OCI-LY3 (cell line): ENCODE results near the gene DDAH2.

Experiments used
- H2AFZ ChIP-seq: fragments of 200-600, 300-600 bp; shearing (Covaris generic); 2 replicates; pipeline ENCODE4 v1.6.0; 2014; ENCODE audit warnings: antibody characterized with exemption, low read depth, low read length
- H3K27ac ChIP-seq: fragments of 200-600, 300-600 bp; sonication (generic); 2 replicates; pipeline ENCODE4 v1.5.1; 2014; ENCODE audit warnings: mild to moderate bottlenecking, low read length, moderate library complexity, mixed read lengths
- H3K27me3 ChIP-seq: fragments of 200-600, 300-600 bp; sonication (generic); 2 replicates; pipeline ENCODE4 v1.6.1; 2014; ENCODE audit warnings: low read depth, low read length, mixed read lengths
- H3K36me3 ChIP-seq: fragments of 200-600, 300-600 bp; sonication (generic); replicated peaks from 2 replicates; pipeline ENCODE3; 2014; ENCODE audit warnings: low read depth, low read length, mixed read lengths
- H3K4me1 ChIP-seq: fragments of 300-600, 200-600 bp; sonication (generic); 2 replicates; pipeline ENCODE4 v1.6.1; 2014; ENCODE audit warnings: low read length, mixed read lengths
- H3K4me2 ChIP-seq: fragments of 200-600, 300-600 bp; sonication (generic); 2 replicates; pipeline ENCODE4 v1.6.1; 2014; ENCODE audit warnings: low read length, mixed read lengths
- H3K4me3 ChIP-seq: fragments of 300-600, 200-600 bp; sonication (generic); 2 replicates; pipeline ENCODE4 v1.5.1; 2014; ENCODE audit warnings: antibody characterized with exemption, mild to moderate bottlenecking, low read length, moderate library complexity
- H3K79me2 ChIP-seq: fragments of 300-600, 200-600 bp; shearing (Covaris generic); 2 replicates; pipeline ENCODE4 v1.6.1; 2014; ENCODE audit warnings: mild to moderate bottlenecking, low read length, mixed read lengths
- H3K9ac ChIP-seq: fragments of 300-600, 200-600 bp; shearing (Covaris generic); 2 replicates; pipeline ENCODE4 v1.6.0; 2014; ENCODE audit warnings: mild to moderate bottlenecking, low read length, moderate library complexity
- H3K9me3 ChIP-seq: fragments of 200-600, 300-600 bp; shearing (Covaris generic); 2 replicates; pipeline ENCODE4 v1.6.1; 2014; ENCODE audit warnings: low read length, mixed read lengths; ENCODE audit not compliant: insufficient read depth
- H4K20me1 ChIP-seq: fragments of 200-600, 300-600 bp; sonication (generic); 2 replicates; pipeline ENCODE4 v1.6.1; 2016; ENCODE audit warnings: low read length, mixed read lengths; ENCODE audit not compliant: insufficient read depth
- EZH2phosphoT487 ChIP-seq: fragments of 200-600 bp; shearing (Covaris generic); IDR thresholded peaks from 2 replicates; pipeline ENCODE4 v1.6.1; 2018; ENCODE audit warnings: antibody characterized with exemption, mixed run types, low read depth
- TF ChIP-seq, protein P1 (sequence below): fragments of 200-600, 300-600 bp; sonication (generic); IDR thresholded peaks from 2 replicates; pipeline ENCODE4 v1.5.1; 2014; ENCODE audit warnings: antibody characterized with exemption, low read length, low read depth

Gene DDAH2

DNA sequence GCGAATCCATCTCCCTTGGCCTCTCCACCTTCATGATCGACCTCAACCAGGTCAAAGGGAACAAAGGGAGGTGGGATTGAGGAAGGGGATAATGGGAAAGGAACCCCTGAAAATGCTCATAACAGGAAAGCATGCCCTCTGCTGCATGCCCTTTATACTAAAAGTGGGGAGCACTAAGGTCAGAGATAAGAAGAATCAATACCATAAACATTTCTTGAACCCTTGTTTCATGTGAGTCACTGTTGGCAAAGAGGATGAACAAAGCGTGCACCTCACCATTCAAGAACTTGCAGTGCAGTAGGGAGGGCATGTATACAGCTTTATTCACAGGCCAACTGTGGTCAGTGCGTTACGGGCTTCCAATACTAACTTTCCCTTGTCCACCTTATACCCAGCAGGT lies 31.7 kb upstream of the DDAH2 start:
- Histone ChIP-seq H3K9ac (no peak overlapping the region), H3K4me2 (no peak overlapping the region), H3K4me3 (no peak overlapping the region), H3K79me2 (no peaks in the 10 kb centered on the region), H2AFZ (no peak overlapping the region), H3K4me1 (no peaks in the 10 kb centered on the region), H3K9me3 (no peaks in the 10 kb centered on the region), H3K27me3 (no peaks in the 10 kb centered on the region), H4K20me1 (no peaks in the 10 kb centered on the region), H3K36me3 (peaks cover 4% of the 10 kb centered on the region), H3K27ac (no peak overlapping the region)
- TF ChIP-seq EZH2phosphoT487 = no peak
- TF ChIP-seq, protein P1, sequence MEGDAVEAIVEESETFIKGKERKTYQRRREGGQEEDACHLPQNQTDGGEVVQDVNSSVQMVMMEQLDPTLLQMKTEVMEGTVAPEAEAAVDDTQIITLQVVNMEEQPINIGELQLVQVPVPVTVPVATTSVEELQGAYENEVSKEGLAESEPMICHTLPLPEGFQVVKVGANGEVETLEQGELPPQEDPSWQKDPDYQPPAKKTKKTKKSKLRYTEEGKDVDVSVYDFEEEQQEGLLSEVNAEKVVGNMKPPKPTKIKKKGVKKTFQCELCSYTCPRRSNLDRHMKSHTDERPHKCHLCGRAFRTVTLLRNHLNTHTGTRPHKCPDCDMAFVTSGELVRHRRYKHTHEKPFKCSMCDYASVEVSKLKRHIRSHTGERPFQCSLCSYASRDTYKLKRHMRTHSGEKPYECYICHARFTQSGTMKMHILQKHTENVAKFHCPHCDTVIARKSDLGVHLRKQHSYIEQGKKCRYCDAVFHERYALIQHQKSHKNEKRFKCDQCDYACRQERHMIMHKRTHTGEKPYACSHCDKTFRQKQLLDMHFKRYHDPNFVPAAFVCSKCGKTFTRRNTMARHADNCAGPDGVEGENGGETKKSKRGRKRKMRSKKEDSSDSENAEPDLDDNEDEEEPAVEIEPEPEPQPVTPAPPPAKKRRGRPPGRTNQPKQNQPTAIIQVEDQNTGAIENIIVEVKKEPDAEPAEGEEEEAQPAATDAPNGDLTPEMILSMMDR = no peak

GRCh38 chr6:31758281-31758680 lies 29.2 kb upstream of the DDAH2 start:
- no peaks in the 10 kb centered on the region for H3K36me3 ChIP-seq
- no peaks in the 10 kb centered on the region for H4K20me1 ChIP-seq
- no peaks in the 10 kb centered on the region for H3K27me3 ChIP-seq
- no peak overlapping the region for H3K4me2 ChIP-seq
- no peak overlapping the region for H3K27ac ChIP-seq
- no peaks in the 10 kb centered on the region for H3K4me1 ChIP-seq
- no peak overlapping the region for H3K9ac ChIP-seq
- no peaks in the 10 kb centered on the region for H3K79me2 ChIP-seq
- H2AFZ ChIP-seq = no peak overlapping the region
- H3K9me3 ChIP-seq = no peaks in the 10 kb centered on the region
- TF ChIP-seq, protein P1 = no peak
- no peak for TF ChIP-seq EZH2phosphoT487
- no peak overlapping the region for H3K4me3 ChIP-seq

DNA sequence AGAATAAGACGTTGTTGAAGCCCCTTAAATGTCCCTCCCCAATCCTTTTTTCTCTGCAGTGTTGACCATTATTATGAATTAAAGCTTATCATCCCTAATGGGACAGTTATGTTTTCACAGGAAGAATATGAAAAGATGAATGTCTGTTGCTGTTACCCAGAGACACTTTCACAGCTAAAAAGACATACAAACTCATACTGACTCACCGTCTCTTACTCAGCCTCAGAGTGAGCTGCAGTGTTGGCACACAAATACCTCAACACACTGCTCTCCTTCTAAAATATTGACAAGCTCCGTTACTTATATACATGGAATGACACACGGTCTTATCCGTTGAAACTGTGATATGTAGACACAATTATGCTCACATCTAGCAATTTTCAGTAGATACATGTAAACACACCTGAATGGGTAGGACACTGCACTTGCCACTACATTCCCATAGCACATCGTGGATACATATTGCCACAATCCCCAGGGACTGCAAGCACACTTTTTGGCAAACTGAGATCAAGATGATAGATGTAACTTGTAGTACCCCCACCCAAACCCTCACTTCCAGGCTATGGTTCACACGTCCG lies 23.7 kb upstream of the DDAH2 start:
- H3K9me3 ChIP-seq = no peaks in the 10 kb centered on the region
- H3K27me3 ChIP-seq = no peaks in the 10 kb centered on the region
- TF ChIP-seq, protein P1 = no peak
- no peak for TF ChIP-seq EZH2phosphoT487
- H2AFZ ChIP-seq = no peak overlapping the region
- no peaks in the 10 kb centered on the region for H3K4me1 ChIP-seq
- no peak overlapping the region for H3K9ac ChIP-seq
- no peak overlapping the region for H3K4me3 ChIP-seq
- no peak overlapping the region for H3K27ac ChIP-seq
- no peak overlapping the region for H3K4me2 ChIP-seq
- peaks cover 4% of the 10 kb centered on the region for H3K36me3 ChIP-seq
- H3K79me2 ChIP-seq = no peaks in the 10 kb centered on the region
- H4K20me1 ChIP-seq = no peaks in the 10 kb centered on the region

- TF ChIP-seq, protein P1 = no peak
- no peak for TF ChIP-seq EZH2phosphoT487
- H4K20me1 ChIP-seq = no peaks in the 10 kb centered on the region
- H3K27ac ChIP-seq = no peak overlapping the region
- peaks cover 9% of the 10 kb centered on the region for H3K36me3 ChIP-seq
- H3K4me2 ChIP-seq = no peak overlapping the region
- no peaks in the 10 kb centered on the region for H3K79me2 ChIP-seq
- no peak overlapping the region for H3K9ac ChIP-seq
- no peaks in the 10 kb centered on the region for H3K27me3 ChIP-seq
- H3K4me3 ChIP-seq = no peak overlapping the region
- H3K9me3 ChIP-seq = no peaks in the 10 kb centered on the region
- no peaks in the 10 kb centered on the region for H3K4me1 ChIP-seq
- H2AFZ ChIP-seq = no peak overlapping the region
Measured at GRCh38 chr6:31750411-31751022, 21.4 kb upstream of the DDAH2 start.
